Osteoblast (primary cell): ENCODE results near the gene RELN. TPM values are rescaled to one million over a fixed set of nuclear protein-coding genes. Genes with fewer than 3 reads are reported as not detected.

Experiments used
- DNase-seq: peaks from one replicate; pipeline ENCODE4 v3.0.0; 2011; ENCODE audit warnings: low spot score, mixed read lengths; ENCODE audit not compliant: insufficient read length; ENCODE audit errors: missing footprints
- H2AFZ ChIP-seq: 2 replicates; pipeline ENCODE4 v1.6.0; 2011; ENCODE audit warnings: mild to moderate bottlenecking, low read length
- H3K27ac ChIP-seq: 2 replicates; pipeline ENCODE4 v1.5.1; 2011; ENCODE audit warnings: mild to moderate bottlenecking, low read depth, low read length, moderate library complexity
- H3K27me3 ChIP-seq: 2 replicates; pipeline ENCODE4 v1.6.0; 2012; ENCODE audit warnings: mild to moderate bottlenecking, control low read depth, inconsistent platforms, low read length, moderate library complexity; ENCODE audit not compliant: insufficient read depth
- H3K36me3 ChIP-seq: 2 replicates; pipeline ENCODE4 v1.5.1; 2011; ENCODE audit warnings: mild to moderate bottlenecking, low read length, control low read depth, moderate library complexity; ENCODE audit not compliant: insufficient read depth
- H3K4me1 ChIP-seq: 2 replicates; pipeline ENCODE4 v1.5.1; 2011; ENCODE audit warnings: mild to moderate bottlenecking, low read length, control low read depth, moderate library complexity; ENCODE audit not compliant: insufficient read depth
- H3K4me2 ChIP-seq: 2 replicates; pipeline ENCODE4 v1.6.0; 2011; ENCODE audit warnings: mild to moderate bottlenecking, low read length; ENCODE audit not compliant: insufficient read depth
- H3K4me3 ChIP-seq: fragments of 200-600 bp; sonication (generic); 3 replicates; pipeline ENCODE4 v1.5.1; 2012; ENCODE audit warnings: mild to moderate bottlenecking, low read length, inconsistent platforms; ENCODE audit not compliant: insufficient read depth
- H3K79me2 ChIP-seq: 2 replicates; pipeline ENCODE4 v1.6.0; 2012; ENCODE audit warnings: mild to moderate bottlenecking, low read length, control low read depth, inconsistent platforms; ENCODE audit not compliant: insufficient read depth
- H3K9me3 ChIP-seq: 2 replicates; pipeline ENCODE4 v1.5.1; 2011; ENCODE audit warnings: low read depth, low read length, control low read depth
- H4K20me1 ChIP-seq: 2 replicates; pipeline ENCODE4 v1.6.0; 2012; ENCODE audit warnings: mild to moderate bottlenecking, low read length, control low read depth; ENCODE audit not compliant: insufficient read depth
- CTCF ChIP-seq: IDR thresholded peaks from 2 replicates; pipeline ENCODE4 v1.5.1; 2011; ENCODE audit warnings: mild to moderate bottlenecking, low read depth, low read length, moderate library complexity; ENCODE audit errors: extremely low read depth
- total RNA-seq: library from RNA; depleted of rRNA; stranded (reverse); fragments of >200 nt; gene quantifications from 2 replicates; pipeline ENCODE4 v1.2.3, GENCODE V29; 2012

Gene RELN
- total RNA-seq, 1 donor, result 0.36 TPM

- Histone ChIP-seq H3K9me3 (no peaks in the 10 kb centered on the region), H3K4me2 (no peak overlapping the region), H3K4me1 (no peaks in the 10 kb centered on the region), H3K27ac (no peak overlapping the region), H3K4me3 (no peak overlapping the region), H2AFZ (no peak overlapping the region), H3K27me3 (no peaks in the 10 kb centered on the region), H3K36me3 (no peaks in the 10 kb centered on the region), H4K20me1 (no peaks in the 10 kb centered on the region), H3K79me2 (no peaks in the 10 kb centered on the region)
- TF ChIP-seq CTCF, result no peak
- DNase-seq, result no peak
These were observed 111.9 kb downstream of the RELN start for GRCh38 chr7:103877565-103877964.

- no peaks in the 10 kb centered on the region for H3K79me2 ChIP-seq
- DNase-seq, result no peak
- H3K4me3 ChIP-seq, result no peak overlapping the region
- H3K36me3 ChIP-seq, result no peaks in the 10 kb centered on the region
- H3K4me1 ChIP-seq, result no peaks in the 10 kb centered on the region
- TF ChIP-seq CTCF, result no peak
- H2AFZ ChIP-seq, result no peak overlapping the region
- no peaks in the 10 kb centered on the region for H3K27me3 ChIP-seq
- no peaks in the 10 kb centered on the region for H4K20me1 ChIP-seq
- H3K27ac ChIP-seq, result no peak overlapping the region
- H3K9me3 ChIP-seq, result no peaks in the 10 kb centered on the region
- H3K4me2 ChIP-seq, result no peak overlapping the region
These were observed 113.7 kb downstream of the RELN start for GRCh38 chr7:103875718-103876117.

- Histone ChIP-seq H3K79me2 (no peaks in the 10 kb centered on the region), H3K27ac (no peak overlapping the region), H3K36me3 (no peaks in the 10 kb centered on the region), H3K4me3 (no peak overlapping the region), H3K4me1 (no peaks in the 10 kb centered on the region), H4K20me1 (no peaks in the 10 kb centered on the region), H2AFZ (no peak overlapping the region), H3K4me2 (no peak overlapping the region), H3K9me3 (no peaks in the 10 kb centered on the region), H3K27me3 (no peaks in the 10 kb centered on the region)
- TF ChIP-seq CTCF, result no peak
- DNase-seq, result no peak
These were observed 118.0 kb downstream of the RELN start for GRCh38 chr7:103871473-103871872.

GRCh38 chr7:103870664-103871063, 118.8 kb downstream of the RELN start:
- no peak overlapping the region for H2AFZ ChIP-seq
- no peak overlapping the region for H3K4me3 ChIP-seq
- DNase-seq, result no peak
- no peaks in the 10 kb centered on the region for H3K79me2 ChIP-seq
- no peaks in the 10 kb centered on the region for H3K4me1 ChIP-seq
- no peak for TF ChIP-seq CTCF
- no peaks in the 10 kb centered on the region for H3K27me3 ChIP-seq
- no peaks in the 10 kb centered on the region for H3K36me3 ChIP-seq
- H4K20me1 ChIP-seq, result no peaks in the 10 kb centered on the region
- H3K4me2 ChIP-seq, result no peak overlapping the region
- no peak overlapping the region for H3K27ac ChIP-seq
- H3K9me3 ChIP-seq, result no peaks in the 10 kb centered on the region
